NCI-H1417 treated with DMSO at 0.1 percent for 48 hours (cell line): Measurements from ENCODE around the gene HHAT.

Source experiments
- DNase-seq: peaks from one replicate; lab custom pipeline; 2025; lab: John Stamatoyannopoulos, UW

The HHAT gene

DNA sequence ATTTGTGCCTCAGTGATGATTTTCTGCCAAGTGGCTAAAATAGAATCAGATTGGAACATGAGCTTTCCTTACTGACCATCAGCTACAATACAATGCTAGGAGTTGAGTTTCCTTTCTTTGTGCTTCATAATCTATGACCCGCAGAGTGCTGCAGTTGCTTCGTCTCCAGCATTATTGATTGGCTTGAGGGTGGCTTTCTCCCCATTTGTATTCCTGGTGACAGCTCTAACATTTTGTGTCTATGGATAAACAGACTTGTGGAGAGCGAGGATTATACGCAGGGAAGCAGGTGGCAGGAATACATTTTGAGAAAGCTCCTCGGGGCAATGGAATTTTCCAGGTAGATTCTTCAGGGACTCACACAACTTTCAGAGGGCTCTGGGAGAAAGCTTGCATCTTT is 223.2 kb downstream of the HHAT start:
- no peak for DNase-seq

DNA sequence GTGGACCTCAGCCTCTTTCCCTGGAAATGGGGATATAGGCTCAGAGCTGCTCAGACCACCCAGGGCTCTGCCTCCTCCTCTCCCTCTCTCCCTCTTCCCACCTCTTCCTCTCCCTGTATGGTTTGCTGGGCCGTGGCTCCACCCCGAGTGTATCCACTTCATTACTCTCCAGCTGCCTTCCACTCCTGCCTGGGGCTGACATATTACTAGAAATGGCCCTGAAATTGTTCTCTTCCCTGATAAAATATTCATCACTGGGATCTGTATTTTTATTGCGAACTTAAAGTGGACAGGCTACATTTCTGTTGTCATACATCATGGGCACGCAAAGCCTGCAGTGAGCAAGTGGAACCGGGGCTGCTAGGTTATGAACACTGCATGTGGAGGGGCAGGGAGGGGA is 225.0 kb downstream of the HHAT start:
- no peak for DNase-seq

DNA sequence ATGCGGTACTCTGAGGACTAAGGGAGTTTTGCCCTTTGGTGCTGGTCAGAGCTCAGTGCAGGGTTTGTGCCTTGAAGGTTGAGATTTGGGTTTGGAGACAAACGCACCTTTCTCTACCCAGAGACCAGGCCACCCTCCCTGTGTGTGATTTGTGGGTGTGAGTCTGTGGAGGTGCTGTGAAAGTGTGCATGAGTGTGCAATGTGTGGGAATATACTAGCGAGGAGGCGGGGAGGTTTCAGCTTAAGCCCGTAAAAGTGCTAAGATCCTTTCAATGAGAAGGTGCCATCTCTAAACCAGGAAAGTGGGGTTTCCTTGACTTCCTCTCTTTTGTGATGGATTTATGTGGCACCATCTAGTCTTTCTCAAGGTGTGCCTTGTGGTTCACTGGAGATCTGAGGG is 225.7 kb downstream of the HHAT start:
- DNase-seq: no peak

DNA sequence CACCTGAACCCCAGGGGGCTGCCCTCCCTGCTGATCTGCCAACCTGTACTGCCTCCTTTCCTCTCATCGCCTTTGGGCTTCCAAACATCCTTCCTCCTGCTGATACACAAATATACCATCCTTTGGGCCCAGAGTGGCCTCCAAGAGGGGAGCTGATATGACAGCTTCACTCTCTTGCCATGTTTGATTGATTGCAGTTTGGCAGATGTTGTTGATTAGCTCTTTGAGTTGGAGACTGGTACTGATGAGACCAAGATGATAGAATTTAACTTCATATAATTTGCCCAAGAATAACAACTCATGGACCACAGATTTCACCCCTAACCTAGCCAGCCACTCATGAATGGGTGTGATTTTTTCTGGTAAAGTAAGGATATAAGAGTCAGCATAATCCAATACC is 227.8 kb downstream of the HHAT start:
- no peak for DNase-seq

DNA sequence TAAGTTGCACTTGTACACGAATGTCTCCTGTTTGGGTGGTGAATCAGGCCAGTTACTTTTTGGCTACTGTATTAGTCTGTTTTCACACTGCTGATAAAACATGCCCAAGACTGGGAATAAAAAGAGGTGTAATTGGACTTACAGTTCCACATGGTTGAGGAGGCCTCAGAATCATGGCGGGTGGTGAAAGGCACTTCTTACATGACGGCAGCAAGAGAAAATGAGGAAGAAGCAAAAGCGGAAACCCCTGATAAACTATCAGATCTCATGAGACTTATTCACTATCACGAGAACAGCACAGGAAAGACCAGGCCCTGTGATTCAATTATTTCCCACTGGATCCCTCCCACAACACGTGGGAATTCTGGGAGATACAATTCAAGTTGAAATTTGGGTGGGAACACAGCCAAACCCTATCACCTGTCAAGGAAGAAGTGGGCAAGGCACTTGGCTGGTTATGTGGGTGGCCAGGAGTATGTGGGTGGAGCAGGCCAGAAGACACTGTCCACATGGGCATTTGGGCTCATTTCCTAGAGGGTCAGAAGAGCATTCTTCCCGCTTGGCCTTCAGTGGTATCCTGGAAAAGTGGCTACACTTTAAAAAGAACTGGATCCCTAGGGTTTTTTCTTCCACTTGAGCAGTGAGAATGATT is 228.8 kb downstream of the HHAT start:
- DNase-seq: no peak

DNA sequence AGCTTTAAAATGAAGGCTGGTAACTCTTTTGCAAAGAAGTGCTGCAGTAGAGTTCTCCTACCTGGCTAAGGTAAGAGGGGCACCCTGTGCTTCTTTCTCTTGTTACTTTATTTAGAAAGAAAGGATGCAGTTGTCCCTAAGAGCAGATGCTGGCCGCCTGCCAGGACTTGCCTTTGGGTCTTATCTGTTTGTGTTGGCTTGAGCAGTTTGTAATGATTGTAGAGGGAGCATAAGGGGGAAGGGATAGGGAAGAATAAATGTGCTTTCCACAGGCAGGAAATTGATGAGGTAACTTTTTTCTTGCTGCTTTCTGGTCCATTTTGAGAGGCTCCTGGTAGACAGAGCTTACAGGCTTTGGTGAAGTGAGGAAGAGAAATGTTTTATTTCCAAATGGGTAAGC is 229.6 kb downstream of the HHAT start:
- no peak for DNase-seq

DNA sequence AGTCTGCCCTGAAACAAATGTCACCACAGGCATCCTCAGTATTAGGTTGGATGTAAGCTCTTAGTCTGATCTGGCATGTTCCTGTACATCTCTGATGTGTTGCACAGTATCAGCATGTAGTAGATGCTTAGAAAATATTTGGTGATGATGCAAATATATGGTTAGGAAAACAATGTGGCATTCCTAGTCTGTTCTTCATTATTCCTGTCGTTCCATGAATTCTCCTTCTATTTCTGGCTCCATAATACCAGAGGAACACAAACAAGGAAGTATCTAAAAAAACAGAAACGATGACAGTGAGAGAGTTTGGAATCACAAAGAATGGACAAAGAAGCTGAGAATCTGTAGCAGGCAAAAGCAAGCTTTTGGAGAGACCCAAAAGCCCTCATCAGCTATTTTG is 236.6 kb downstream of the HHAT start:
- DNase-seq: no peak

DNA sequence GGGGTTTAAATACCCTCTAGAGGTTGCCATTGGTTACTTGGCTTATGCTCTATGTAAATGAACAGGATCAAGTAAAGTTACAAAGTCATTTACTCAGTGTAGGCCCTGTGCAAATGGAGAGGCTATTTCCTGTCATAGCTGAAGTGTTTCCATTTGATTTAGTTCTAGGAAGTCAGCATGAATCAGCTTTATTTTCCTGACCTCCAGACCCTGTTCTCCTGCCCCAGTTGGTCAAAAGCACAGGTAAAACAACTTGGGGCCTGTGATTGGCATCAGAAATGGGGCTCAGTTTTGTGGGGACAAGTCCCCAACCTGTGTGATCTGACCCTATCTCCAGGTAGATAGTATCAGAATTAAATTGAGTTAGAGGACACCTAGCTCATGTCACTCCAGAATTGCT is 239.9 kb downstream of the HHAT start:
- no peak for DNase-seq

DNA sequence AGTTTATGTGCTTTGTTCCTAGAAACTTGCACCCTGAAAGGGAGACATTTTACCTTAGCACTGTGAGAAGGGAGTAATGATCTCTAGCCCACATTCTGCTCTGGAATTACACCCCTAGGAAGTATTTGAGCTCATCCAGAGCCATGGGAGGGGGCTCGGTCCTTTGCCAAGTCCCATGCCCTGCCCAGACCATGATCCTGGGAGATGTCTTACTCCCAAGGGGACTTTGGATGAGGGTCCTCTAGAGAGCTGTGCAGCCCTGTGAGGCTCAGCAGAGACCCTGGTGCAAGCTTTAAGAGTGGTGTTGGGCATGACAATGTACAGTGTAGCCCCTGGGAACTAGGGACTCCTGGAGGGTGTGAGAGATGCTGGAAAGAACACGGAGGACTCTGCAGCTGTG is 241.4 kb downstream of the HHAT start:
- no peak for DNase-seq

DNA sequence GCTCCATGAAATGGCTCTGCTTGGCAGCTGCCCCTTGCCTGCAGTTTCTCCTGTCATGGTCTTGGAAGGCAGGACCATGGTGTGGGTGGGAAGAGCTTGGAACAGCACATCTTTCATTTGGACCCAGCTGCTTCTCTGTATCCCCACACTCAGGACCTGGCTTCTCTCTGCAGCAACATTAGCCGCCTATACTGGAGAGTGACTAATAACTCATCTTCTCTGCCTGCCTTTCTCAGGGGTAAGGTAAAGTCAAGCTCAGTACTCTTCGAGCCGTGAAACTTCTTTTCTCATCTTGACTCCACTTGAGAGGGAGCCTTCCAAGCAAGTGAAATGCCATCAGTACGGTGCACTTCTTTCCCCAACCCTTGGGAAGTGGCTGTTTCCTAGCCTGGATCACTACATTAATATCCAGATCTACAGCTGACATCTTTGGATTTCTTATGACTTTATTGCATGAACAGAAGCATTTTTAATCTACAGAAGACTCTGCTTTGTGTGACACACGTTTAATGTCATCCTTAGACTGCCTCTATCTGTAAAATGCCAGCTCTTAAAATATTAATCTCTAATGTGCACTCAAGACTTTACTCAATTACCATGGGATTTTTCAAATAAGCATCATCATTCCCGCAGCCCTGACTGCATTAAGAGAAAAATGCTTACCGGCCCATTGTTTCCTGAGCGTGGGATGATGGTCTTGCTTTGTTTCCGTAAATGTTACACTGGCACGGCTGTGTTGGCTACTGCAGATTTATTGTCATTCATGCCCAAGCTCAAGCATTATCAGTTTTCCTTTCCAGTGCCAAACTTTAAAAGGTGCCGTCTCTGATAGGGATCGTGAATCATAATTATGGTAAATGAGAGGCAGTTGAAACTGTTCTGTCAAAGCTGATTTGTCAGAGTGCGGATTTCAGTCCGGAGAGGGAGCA is 242.9 kb downstream of the HHAT start:
- DNase-seq: no peak

DNA sequence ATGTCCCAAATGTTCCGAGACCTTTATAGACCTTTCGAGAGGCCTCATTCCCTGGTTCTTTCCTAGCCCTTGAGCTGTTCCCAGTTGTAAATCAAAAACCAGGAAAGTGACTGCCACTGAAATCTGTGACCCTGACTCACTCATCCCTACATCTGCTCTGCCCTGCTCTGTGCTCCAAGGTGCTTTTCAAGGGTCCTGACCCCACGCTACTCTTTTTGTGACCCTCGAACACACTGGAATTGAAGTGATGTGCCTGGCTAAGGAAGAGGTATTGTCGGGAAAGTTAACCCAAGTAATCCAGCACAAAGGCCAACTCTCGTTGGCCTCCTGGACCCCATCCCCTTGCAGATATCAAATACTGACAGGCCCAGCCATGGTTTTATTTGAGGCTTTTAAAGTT is 244.4 kb downstream of the HHAT start:
- no peak for DNase-seq

DNA sequence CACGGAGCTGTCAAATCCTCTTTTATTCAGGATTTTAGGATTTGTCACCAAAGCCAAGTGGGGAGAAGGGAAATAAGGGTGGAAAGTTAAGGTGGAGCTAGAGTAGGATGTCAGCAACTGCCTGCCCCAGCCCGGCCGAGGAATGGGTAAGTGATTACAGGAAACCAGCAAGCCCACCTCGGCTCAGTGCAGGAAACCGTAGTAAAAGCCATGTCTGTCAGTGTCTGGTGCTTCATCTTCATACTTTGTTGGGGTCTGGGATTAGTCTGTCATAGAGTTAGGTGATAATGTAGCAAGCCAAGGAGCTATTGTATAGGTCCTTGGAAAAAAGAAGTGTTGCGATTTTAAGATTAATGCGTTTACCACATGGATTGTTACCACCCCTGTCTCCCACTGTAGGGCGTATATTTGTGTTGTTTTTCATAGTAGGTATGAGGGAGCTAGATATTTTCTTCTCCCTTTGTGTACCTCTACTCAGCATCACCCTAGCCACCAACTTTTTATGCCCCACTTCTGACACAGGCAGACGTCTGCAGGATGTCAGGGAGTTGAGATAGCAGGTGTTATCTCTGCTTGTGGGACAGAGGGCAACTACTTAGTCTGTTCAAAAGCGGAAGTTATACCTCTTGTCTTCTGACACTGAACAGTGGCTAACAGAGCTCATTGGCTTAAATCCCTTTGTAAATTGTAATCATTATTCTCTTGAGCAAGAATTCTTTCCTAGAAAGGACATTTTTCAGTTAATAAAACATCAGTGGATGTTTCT is 253.7 kb downstream of the HHAT start:
- DNase-seq: no peak

DNA sequence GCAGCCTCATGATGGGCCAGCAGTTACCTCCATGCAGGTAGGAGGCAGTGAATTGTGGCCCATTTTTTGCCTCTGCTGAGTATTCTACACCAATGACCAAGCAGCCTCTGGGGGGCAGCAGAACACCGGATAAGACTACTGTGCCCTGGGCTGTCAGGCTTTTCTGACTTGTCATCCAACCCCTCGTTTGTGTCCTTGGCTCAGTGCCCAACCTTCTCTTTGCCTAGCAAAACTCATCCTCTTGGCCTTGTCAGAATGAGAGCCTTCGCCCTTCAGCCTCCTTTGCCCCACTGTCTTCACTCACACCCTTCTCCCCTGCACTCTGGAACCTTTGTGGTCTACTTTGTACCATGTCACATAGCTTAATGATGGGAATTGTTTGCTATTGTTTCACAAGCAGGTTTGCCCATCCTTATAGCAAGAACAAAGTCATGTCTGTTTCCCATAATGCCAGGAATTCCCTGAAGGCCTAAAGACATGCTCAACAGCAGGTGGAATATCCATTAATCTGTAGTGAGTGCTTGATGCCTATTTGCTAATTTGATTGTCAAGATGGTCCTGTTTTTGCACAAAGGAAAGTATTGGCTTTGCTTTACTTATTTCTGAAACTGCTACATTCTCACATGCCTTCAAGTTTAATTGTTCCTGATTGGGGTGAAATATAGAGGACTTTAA is 255.9 kb downstream of the HHAT start:
- DNase-seq: peak; percentile 61

DNA sequence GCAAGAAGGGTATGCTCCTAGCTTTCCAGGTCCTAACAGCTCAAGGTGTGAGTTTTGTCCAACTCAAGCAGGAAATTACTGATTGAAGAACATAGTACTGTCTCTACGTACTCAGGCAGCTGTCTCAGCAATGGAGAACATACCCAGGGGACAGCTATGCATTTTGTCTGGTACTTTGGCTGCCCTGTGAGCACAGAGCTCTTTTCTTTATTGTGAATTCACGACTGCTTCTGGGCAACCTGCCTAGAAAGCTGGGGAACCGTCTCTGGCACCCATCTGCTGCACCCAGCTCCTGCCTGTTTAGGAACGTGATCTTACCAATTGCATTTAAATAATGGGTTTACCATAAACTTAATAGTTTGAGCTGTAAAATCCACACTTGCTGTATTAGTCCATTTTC is 258.1 kb downstream of the HHAT start:
- DNase-seq: no peak

DNA sequence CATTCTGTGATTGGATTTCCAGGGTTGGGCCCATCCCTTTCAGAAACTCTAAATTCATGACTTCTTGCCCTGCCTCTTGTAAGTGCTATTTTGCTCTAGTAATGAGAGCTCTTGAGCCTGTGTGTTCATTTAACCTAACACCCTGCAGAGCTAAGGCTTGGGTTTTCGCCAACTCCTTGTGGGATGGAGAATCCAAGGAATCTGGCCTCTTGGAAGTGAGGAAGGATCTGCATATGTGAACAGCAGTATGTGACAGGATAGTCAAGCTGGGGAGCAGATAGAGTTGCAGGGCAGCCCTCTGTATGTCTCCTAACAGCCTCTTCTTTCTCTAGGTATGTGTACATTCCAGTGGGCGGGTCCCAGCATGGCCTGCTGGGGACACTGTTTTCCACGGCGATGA is 258.9 kb downstream of the HHAT start:
- DNase-seq: no peak

DNA sequence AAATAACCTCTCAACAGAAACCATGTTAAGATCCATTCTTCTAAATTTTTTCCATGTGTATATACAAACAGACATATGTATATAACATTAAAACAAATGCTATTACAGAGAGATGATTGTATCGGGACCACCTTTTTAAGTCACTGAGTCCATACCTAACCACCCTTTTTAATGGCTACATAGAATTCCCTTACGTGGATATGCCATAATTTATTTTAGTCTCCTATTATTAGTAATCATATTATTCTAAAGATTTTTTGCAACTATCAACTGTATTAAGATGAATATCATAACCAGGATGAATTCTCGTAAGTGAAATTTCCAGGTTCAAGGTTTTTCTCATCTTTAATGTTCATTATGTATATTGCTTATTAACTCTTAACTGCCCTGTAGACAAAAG is 259.7 kb downstream of the HHAT start:
- DNase-seq: no peak

DNA sequence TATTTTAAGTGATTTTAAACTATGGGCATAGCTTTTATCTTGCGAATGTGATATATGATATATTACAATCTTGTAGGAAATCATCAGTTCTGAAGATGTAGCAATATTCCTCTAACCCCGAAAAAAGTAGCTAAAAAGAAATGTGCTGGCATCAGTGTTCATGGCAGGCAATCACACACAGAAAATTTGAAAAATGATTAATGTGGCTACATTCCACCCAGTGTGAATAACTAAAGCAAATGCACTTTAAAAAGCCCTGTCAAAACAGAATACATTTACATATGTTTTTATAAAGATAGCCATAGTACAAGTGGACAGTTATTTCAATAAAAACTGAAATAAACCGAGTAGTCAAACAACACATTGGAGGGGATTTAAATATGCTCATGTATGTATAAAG is 260.2 kb downstream of the HHAT start:
- DNase-seq: no peak

DNA sequence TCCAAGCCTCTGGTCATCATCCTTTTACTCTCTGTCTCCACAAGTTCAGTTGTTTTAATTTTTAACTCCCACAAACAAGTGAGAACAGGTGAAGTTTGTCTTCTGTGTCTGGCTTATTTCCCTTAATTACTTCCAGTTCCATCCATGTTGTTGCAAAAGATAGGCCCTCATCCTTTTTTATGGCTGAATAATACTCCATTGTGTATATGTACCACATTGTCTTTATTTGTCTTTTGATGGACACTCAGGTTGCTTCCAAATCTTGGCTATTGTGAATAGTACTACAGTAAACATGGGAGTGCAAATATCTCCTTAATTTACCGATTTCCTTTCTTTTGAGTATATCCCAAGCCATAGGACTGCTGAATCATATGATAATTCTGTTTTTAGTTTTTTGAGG is 262.5 kb downstream of the HHAT start:
- no peak for DNase-seq

DNA sequence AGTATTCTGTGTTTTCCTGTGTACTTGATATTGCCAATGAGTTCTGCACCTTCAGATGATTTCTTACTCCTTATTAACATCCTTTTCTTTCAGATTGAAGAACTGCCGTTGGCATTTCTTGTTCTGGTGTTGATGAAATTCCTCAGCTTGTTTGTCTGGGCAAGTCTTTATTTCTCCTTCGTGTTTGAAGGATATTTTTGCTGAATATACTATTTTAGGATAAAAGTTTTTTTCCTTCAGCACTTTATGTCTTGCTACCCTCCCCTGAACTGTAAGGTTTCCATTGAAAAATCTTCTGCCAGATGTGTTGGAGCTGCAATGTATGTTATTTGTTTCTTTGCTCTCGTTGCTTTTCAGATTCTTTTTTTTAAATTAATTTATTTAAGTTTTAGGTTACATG is 265.9 kb downstream of the HHAT start:
- DNase-seq: no peak

DNA sequence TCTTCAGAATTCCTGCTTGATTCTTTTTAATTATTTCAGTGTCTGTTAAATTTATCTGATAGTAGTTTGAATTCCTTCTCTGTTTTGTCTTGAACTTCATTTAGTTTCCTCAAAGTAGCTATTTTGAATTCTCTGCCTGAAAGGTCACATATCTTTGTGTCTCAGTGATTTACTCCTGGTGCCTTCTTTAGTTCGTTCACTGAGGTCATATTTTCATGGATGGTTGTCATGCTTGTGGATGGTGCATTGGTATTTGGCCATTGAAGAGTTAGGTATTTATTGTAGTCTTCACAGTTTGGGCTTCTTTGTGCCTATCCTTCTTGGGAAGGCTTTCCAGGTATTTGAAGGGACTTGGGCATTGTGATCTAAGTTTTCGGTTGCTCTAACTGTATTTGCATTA is 267.9 kb downstream of the HHAT start:
- DNase-seq: no peak

DNA sequence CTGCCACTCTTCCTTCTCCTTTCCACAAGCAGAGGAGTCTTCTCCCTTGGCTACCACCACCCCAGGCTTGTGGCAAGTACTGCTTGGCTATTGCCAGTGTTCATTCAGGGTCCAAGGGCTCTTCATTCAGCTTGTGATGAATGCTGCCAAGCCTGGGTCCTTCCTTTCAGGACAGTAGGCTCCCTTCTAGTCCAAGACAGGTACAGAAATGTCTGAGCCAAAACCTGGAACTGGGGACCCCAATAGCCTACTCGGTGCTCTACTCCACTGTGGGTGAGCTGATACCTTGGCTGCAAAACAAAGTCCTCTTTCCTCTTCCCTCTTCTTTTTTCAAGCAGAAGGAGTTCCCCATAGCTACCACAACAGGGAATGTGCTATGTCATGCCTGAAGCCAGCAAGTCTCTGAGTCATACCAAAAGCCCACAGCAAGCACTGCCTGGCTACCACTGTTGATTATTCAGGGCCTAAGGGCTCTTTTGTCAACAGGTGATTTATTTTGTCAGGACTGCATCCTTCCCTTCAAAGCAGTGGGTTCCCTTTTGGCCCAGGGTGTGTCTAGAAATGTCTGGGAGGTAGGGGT is 268.9 kb downstream of the HHAT start:
- no peak for DNase-seq

DNA sequence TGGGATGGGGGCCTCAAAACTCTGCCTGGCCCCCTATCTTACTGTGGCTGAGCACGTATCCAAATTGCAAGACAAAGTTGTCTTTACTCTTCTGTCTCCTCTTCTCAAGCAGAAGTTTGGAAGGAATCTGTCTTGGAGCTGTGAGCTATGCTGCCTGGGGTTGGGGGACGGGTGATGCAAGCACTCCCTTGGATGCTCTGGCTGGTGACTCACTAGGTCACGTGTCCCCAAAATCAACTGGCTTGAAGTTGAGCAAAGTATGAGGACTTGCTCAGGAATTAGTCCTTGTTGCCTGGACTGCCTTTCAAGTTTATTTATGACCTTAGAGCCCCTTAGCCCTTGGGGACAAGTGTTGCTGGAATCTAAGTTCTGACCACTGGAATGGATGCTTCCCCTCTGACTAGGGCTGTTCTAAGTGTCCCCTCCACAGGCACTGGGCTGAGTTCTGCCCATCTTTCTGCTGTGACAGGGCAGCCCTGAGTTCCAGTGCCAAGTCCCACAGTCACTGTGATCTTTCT is 269.5 kb downstream of the HHAT start:
- DNase-seq: no peak
